OCI-LY1 (cell line): Measurements from ENCODE around the gene SERPINA5.

Experiments
- H2AFZ ChIP-seq: fragments of 200-600 bp; sonication (generic), shearing (Covaris generic); 2 replicates; pipeline ENCODE4 v1.6.0; 2014; ENCODE audit warnings: antibody characterized with exemption, mild to moderate bottlenecking, low read length
- H3F3A ChIP-seq: fragments of 200-600 bp; sonication (generic), shearing (Covaris generic); 2 replicates; pipeline ENCODE4 v1.6.0; 2014; ENCODE audit warnings: mild to moderate bottlenecking, antibody characterized with exemption, low read length, moderate library complexity; ENCODE audit not compliant: insufficient read depth
- H3K27ac ChIP-seq: fragments of 200-600 bp; sonication (generic); 2 replicates; pipeline ENCODE4 v1.5.1; 2014; ENCODE audit warnings: low read length, mixed run types, mild to moderate bottlenecking, low read depth; ENCODE audit not compliant: poor library complexity, severe bottlenecking
- H3K27me3 ChIP-seq: fragments of 200-600 bp; sonication (generic); 2 replicates; pipeline ENCODE4 v1.6.0; 2014; ENCODE audit warnings: antibody characterized with exemption, mild to moderate bottlenecking, low read length, moderate library complexity; ENCODE audit not compliant: insufficient read depth
- H3K36me3 ChIP-seq: fragments of 200-600 bp; sonication (generic); 2 replicates; pipeline ENCODE4 v1.6.1; 2014; ENCODE audit warnings: mild to moderate bottlenecking, antibody characterized with exemption, low read length, moderate library complexity, mixed read lengths; ENCODE audit not compliant: insufficient read depth
- H3K4me1 ChIP-seq: fragments of 200-600 bp; sonication (generic); 2 replicates; pipeline ENCODE4 v1.5.1; 2014; ENCODE audit warnings: mild to moderate bottlenecking, low read length, moderate library complexity; ENCODE audit not compliant: insufficient read depth, severe bottlenecking
- H3K4me2 ChIP-seq: fragments of 200-600 bp; sonication (generic), shearing (Covaris generic); 2 replicates; pipeline ENCODE4 v1.6.1; 2014; ENCODE audit warnings: low read length
- H3K4me3 ChIP-seq: fragments of 200-600 bp; sonication (generic); 2 replicates; pipeline ENCODE4 v1.5.1; 2014; ENCODE audit warnings: low read length, low read depth, mild to moderate bottlenecking, mixed read lengths; ENCODE audit not compliant: poor library complexity, severe bottlenecking
- H3K79me2 ChIP-seq: fragments of 200-600 bp; shearing (Covaris generic); 2 replicates; pipeline ENCODE4 v1.6.1; 2016; ENCODE audit warnings: mixed run types, low read length, mixed read lengths; ENCODE audit not compliant: insufficient read depth
- H3K9ac ChIP-seq: fragments of 200-600 bp; sonication (generic), shearing (Covaris generic); 2 replicates; pipeline ENCODE4 v1.6.1; 2014; ENCODE audit warnings: mild to moderate bottlenecking, low read length, mixed read lengths
- H3K9me2 ChIP-seq: fragments of 200-600 bp; sonication (generic), shearing (Covaris generic); 2 replicates; pipeline ENCODE4 v1.6.1; 2014; ENCODE audit warnings: low read depth, mild to moderate bottlenecking, low read length, mixed read lengths
- H3K9me3 ChIP-seq: fragments of 200-600 bp; shearing (Covaris generic); 2 replicates; pipeline ENCODE4 v1.6.1; 2014; ENCODE audit warnings: low read length, mixed read lengths
- H4K20me1 ChIP-seq: fragments of 200-600 bp; sonication (generic), shearing (Covaris generic); 2 replicates; pipeline ENCODE4 v1.6.0; 2016; ENCODE audit warnings: mild to moderate bottlenecking, low read length; ENCODE audit not compliant: insufficient read depth
- CTCF ChIP-seq: fragments of 200-600 bp; sonication (generic), shearing (Covaris generic); IDR thresholded peaks from 2 replicates; pipeline ENCODE4 v1.5.1; 2017; ENCODE audit warnings: mild to moderate bottlenecking, antibody characterized with exemption, low read length, moderate library complexity, mixed read lengths
- EZH2 ChIP-seq: fragments of 200-600 bp; sonication (generic), shearing (Covaris generic); IDR thresholded peaks from 2 replicates; pipeline ENCODE4 v1.8.0; 2017; ENCODE audit warnings: borderline replicate concordance, mixed run types, mild to moderate bottlenecking, antibody characterized with exemption, low read length, moderate library complexity, mixed read lengths

The SERPINA5 gene

GRCh38 chr14:94555991-94556390 lies 25.2 kb upstream of the SERPINA5 start:
- no peaks in the 10 kb centered on the region for H3K4me1 ChIP-seq
- no peaks in the 10 kb centered on the region for H3K9me3 ChIP-seq
- H2AFZ ChIP-seq: no peak overlapping the region
- no peak overlapping the region for H3K4me3 ChIP-seq
- H3F3A ChIP-seq: no peaks in the 10 kb centered on the region
- H3K4me2 ChIP-seq: no peak overlapping the region
- TF ChIP-seq CTCF: no peak
- TF ChIP-seq EZH2: no peak
- H3K36me3 ChIP-seq: no peaks in the 10 kb centered on the region
- H4K20me1 ChIP-seq: no peaks in the 10 kb centered on the region
- no peaks in the 10 kb centered on the region for H3K9me2 ChIP-seq
- H3K27me3 ChIP-seq: no peaks in the 10 kb centered on the region
- no peak overlapping the region for H3K27ac ChIP-seq
- H3K9ac ChIP-seq: no peak overlapping the region
- no peaks in the 10 kb centered on the region for H3K79me2 ChIP-seq

- H2AFZ ChIP-seq: no peak overlapping the region
- no peak overlapping the region for H3K4me3 ChIP-seq
- H3K27ac ChIP-seq: no peak overlapping the region
- no peak overlapping the region for H3K4me2 ChIP-seq
- TF ChIP-seq CTCF (no peak), EZH2 (no peak)
- H3K36me3 ChIP-seq: no peaks in the 10 kb centered on the region
- H3K9me3 ChIP-seq: no peaks in the 10 kb centered on the region
- H3K9ac ChIP-seq: no peak overlapping the region
- no peaks in the 10 kb centered on the region for H3K79me2 ChIP-seq
- H3K4me1 ChIP-seq: no peaks in the 10 kb centered on the region
- no peaks in the 10 kb centered on the region for H4K20me1 ChIP-seq
- no peaks in the 10 kb centered on the region for H3K9me2 ChIP-seq
- H3K27me3 ChIP-seq: no peaks in the 10 kb centered on the region
- H3F3A ChIP-seq: no peaks in the 10 kb centered on the region
Observed at GRCh38 chr14:94557327-94557726, 23.9 kb upstream of the SERPINA5 start.

GRCh38 chr14:94558842-94559241 lies 22.4 kb upstream of the SERPINA5 start:
- Histone ChIP-seq H4K20me1 (no peaks in the 10 kb centered on the region), H2AFZ (no peak overlapping the region), H3K4me3 (no peak overlapping the region), H3K9ac (no peak overlapping the region), H3F3A (no peaks in the 10 kb centered on the region), H3K4me1 (no peaks in the 10 kb centered on the region), H3K79me2 (no peaks in the 10 kb centered on the region), H3K36me3 (no peaks in the 10 kb centered on the region), H3K9me2 (no peaks in the 10 kb centered on the region), H3K27ac (no peak overlapping the region), H3K4me2 (no peak overlapping the region), H3K9me3 (no peaks in the 10 kb centered on the region), H3K27me3 (no peaks in the 10 kb centered on the region)
- TF ChIP-seq CTCF (no peak), EZH2 (no peak)
